KMS-11 (cell line): Measurements from ENCODE around the gene RNF43.

Experiments used
- H2AFZ ChIP-seq: fragments of 200-600 bp; sonication (generic); 2 replicates; pipeline ENCODE4 v1.6.1; 2016; ENCODE audit warnings: antibody characterized with exemption, mixed run types, low read depth
- H3K27ac ChIP-seq: fragments of 200-600 bp; sonication (generic); 2 replicates; pipeline ENCODE4 v1.6.1; 2016; ENCODE audit warnings: mild to moderate bottlenecking, mixed run types
- H3K27me3 ChIP-seq: fragments of 200-600 bp; sonication (generic); 2 replicates; pipeline ENCODE4 v1.6.1; 2017; ENCODE audit warnings: mild to moderate bottlenecking, low read depth, mixed run types, moderate library complexity; ENCODE audit not compliant: insufficient read depth
- H3K36me3 ChIP-seq: fragments of 200-600 bp; sonication (generic); 2 replicates; pipeline ENCODE4 v1.6.1; 2017; ENCODE audit warnings: mild to moderate bottlenecking, mixed run types; ENCODE audit not compliant: insufficient read depth
- H3K4me1 ChIP-seq: fragments of 200-600 bp; sonication (generic); 2 replicates; pipeline ENCODE4 v1.6.1; 2016; ENCODE audit warnings: mild to moderate bottlenecking, low read depth, mixed run types; ENCODE audit not compliant: poor library complexity, severe bottlenecking
- H3K4me2 ChIP-seq: fragments of 200-600 bp; sonication (generic); 2 replicates; pipeline ENCODE4 v1.7.0; 2016; ENCODE audit warnings: mild to moderate bottlenecking, mixed run types
- H3K4me3 ChIP-seq: fragments of 200-600 bp; sonication (generic); IDR thresholded peaks from 2 replicates; pipeline ENCODE4 v1.6.1; 2017; ENCODE audit warnings: low read depth, low read length, mixed read lengths; ENCODE audit not compliant: insufficient read depth
- H3K79me2 ChIP-seq: fragments of 200-600 bp; sonication (generic); 2 replicates; pipeline ENCODE4 v1.6.1; 2016; ENCODE audit warnings: low read depth, mixed run types; ENCODE audit not compliant: insufficient read depth
- H3K9ac ChIP-seq: fragments of 200-600 bp; sonication (generic); 2 replicates; pipeline ENCODE4 v1.6.1; 2016; ENCODE audit warnings: mild to moderate bottlenecking, mixed run types
- H4K20me1 ChIP-seq: fragments of 200-600 bp; sonication (generic); 2 replicates; pipeline ENCODE4 v1.6.1; 2016; ENCODE audit warnings: mild to moderate bottlenecking, mixed run types; ENCODE audit not compliant: insufficient read depth
- TF ChIP-seq, protein P1 (sequence below): fragments of 200-600 bp; sonication (generic); conservative IDR thresholded peaks from 2 replicates; pipeline ENCODE4 v1.6.1; 2017; ENCODE audit warnings: low read depth, mild to moderate bottlenecking, antibody characterized with exemption, low read length, moderate library complexity, mixed read lengths

Gene RNF43

DNA sequence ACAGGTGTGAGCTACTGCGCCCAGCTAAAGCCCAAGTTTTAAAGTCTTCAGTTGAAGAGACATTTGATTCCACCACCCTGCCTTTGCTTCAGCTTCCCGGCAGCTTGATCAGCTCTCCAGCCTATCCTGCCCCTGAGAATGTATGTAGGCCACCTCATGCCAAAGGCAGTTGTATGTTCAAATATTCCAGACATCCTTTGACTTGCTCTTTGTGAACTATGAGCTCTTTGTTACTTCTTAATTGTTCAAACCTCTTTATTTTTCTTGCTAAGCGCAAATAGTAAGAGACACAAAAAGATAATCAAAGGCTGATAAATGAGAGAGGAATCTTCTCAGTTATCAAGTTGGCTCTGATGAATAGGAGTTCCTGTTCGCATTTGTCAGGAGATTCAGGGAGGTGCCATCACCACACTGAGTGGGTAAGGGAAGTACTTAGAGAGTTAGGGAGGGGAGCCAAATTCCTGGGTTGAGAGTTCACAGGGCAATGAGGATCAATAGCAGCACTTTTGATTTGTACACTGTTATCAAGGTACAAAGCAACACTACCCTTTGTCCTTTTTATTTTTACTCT lies 33.4 kb downstream of the RNF43 start:
- Histone ChIP-seq H4K20me1 (no peaks in the 10 kb centered on the region), H2AFZ (no peak overlapping the region), H3K4me2 (no peak overlapping the region), H3K79me2 (no peaks in the 10 kb centered on the region), H3K27me3 (no peaks in the 10 kb centered on the region), H3K9ac (no peak overlapping the region), H3K36me3 (no peaks in the 10 kb centered on the region), H3K27ac (no peak overlapping the region), H3K4me3 (no peak overlapping the region), H3K4me1 (peaks cover 45% of the 10 kb centered on the region)
- TF ChIP-seq, protein P1, sequence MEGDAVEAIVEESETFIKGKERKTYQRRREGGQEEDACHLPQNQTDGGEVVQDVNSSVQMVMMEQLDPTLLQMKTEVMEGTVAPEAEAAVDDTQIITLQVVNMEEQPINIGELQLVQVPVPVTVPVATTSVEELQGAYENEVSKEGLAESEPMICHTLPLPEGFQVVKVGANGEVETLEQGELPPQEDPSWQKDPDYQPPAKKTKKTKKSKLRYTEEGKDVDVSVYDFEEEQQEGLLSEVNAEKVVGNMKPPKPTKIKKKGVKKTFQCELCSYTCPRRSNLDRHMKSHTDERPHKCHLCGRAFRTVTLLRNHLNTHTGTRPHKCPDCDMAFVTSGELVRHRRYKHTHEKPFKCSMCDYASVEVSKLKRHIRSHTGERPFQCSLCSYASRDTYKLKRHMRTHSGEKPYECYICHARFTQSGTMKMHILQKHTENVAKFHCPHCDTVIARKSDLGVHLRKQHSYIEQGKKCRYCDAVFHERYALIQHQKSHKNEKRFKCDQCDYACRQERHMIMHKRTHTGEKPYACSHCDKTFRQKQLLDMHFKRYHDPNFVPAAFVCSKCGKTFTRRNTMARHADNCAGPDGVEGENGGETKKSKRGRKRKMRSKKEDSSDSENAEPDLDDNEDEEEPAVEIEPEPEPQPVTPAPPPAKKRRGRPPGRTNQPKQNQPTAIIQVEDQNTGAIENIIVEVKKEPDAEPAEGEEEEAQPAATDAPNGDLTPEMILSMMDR: no peak

DNA sequence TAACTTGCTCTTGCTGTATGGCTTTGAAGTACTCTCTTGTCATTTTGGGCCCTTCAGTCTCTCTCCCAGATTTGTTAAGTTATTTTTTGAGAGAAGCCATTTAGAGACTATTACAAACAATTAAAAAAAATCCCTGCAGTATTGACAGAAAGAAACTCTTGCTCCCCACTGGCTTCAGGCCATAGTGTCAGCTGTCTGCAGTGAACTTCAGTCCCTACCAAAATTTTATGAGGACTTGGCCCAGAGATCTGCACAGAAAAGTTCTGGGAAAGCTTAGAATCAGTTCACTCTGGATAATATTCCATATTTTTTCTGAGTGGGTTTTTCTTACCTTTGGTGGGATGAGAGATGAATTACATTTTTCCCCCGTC lies 34.5 kb downstream of the RNF43 start:
- Histone ChIP-seq H3K4me1 (peaks cover 38% of the 10 kb centered on the region), H4K20me1 (no peaks in the 10 kb centered on the region), H3K36me3 (no peaks in the 10 kb centered on the region), H3K27ac (peak overlapping the region; percentile 44; the same call in 1 of the 2 replicates), H3K4me3 (no peak overlapping the region), H3K79me2 (no peaks in the 10 kb centered on the region), H2AFZ (peak overlapping the region; percentile 60), H3K9ac (no peak overlapping the region; the same call in 1 of the 2 replicates), H3K4me2 (peak overlapping the region; percentile 68), H3K27me3 (no peaks in the 10 kb centered on the region)
- TF ChIP-seq, protein P1: no peak

DNA sequence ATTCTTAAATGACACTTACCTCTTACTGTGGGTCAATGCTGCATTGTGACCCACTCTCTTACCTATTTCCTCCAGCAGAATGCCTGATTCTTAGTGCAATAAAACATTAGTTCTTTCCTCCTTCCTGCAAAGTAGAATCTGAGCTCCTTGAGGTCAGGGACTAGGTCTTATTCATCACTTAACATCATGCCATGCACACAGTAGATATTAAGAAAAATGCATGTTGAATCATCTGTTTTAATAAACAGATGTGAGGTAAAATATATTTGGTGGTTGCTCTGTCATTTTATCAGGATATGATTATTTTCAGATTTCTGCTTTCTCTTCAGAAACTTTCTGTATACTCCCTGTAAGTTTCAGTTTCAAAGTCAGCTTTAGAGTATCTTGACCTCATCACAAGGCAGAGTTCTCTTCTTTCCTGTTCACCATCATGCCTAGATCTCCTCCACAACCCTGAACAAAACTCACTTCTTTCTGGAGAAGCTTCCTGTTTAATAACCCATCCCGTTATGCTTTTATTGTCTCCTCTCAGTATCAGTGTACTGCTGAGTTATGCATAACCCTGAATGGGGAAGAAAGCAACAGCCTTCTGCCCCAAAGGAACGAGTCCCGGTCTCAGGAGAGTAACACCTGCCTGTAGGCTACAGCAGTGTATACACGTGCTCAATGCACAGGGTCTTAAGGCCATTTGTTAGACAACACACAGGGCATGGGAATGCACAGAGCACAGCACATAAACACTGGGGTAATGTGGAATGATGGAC lies 35.0 kb downstream of the RNF43 start:
- H3K27ac ChIP-seq: peak overlapping the region; percentile 44; the same call in 1 of the 2 replicates

DNA sequence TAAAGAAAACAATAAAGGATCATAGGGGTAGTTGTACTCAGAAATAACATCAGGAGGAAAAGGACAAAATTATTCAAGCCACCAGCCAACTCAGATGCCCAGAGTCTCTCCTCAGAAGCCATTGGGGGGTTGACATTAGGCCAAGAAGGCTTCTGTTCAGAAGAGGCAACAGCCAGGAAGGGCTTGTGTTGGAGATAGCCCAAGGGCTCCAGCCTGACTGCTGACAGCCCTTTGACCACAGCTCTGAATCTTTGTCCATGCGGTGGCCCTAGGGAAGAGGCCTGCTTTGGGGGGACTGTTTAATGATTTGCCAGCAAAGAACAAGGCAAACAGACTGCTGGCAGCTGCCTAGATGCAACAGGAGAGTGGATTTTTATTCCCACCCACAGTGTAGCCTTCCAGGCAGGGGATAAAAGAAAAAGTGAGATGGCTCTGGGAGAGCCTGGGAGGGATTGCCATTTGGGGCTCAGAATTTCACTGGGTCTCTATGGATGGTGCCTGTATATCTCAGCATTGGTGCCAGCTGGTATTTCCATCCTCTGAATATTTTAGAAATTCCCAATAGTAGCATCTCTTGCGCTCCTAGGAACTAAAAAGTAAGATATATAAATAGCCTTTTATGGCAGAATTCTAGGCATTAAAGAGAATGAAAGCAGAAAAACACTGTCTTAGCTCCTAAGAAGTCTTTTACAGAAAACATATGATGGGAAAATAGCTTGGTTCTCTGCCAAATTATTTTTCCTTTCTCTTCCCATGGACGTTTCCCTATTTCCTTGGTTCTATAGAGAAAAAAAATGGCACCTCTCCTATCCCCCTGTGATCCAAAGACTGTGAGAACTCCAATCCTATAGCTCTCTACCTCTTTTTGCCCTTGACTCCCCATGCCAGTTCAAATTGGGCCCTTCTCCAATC lies 36.0 kb downstream of the RNF43 start:
- H3K9ac ChIP-seq: no peak overlapping the region
- no peaks in the 10 kb centered on the region for H3K27me3 ChIP-seq
- no peaks in the 10 kb centered on the region for H3K36me3 ChIP-seq
- no peak overlapping the region for H2AFZ ChIP-seq
- peak overlapping the region; percentile 68 for H3K4me2 ChIP-seq
- no peak overlapping the region for H3K4me3 ChIP-seq
- no peaks in the 10 kb centered on the region for H3K79me2 ChIP-seq
- H3K4me1 ChIP-seq: peaks cover 32% of the 10 kb centered on the region
- no peaks in the 10 kb centered on the region for H4K20me1 ChIP-seq
- TF ChIP-seq, protein P1: no peak
- H3K27ac ChIP-seq: peak overlapping the region; percentile 44; the same call in 1 of the 2 replicates

More for the DNA sequence above, 35.0 kb downstream of the RNF43 start:
- Histone ChIP-seq H3K4me3 (no peak overlapping the region), H4K20me1 (no peaks in the 10 kb centered on the region), H3K4me1 (peaks cover 32% of the 10 kb centered on the region), H3K9ac (peak overlapping the region; percentile 7; the same call in 1 of the 2 replicates), H3K36me3 (no peaks in the 10 kb centered on the region), H3K27me3 (no peaks in the 10 kb centered on the region), H3K4me2 (peak overlapping the region; percentile 68), H2AFZ (peak overlapping the region; percentile 60), H3K79me2 (no peaks in the 10 kb centered on the region)
- TF ChIP-seq, protein P1: no peak
